ENCODE results near the gene XYLT1. TPM values are rescaled to one million over a fixed set of nuclear protein-coding genes. Genes with fewer than 3 reads are reported as not detected.

Gene XYLT1
- total RNA-seq, 1 donor from 2014 or later = 14.7 TPM

- Mint-ChIP-seq H3K36me3 (ENCODE audit: low read depth) (peaks cover 7% of the 10 kb centered on the region), H3K4me3 (no peak overlapping the region), H3K4me1 (no peaks in the 10 kb centered on the region), H3K27ac (no peak overlapping the region), H3K27me3 (no peaks in the 10 kb centered on the region), H3K9me3 (no peaks in the 10 kb centered on the region)
- intact Hi-C loops (cut with micrococcal nuclease) = no loop called here
- DNase-seq = no peak
These were observed 315.3 kb downstream of the XYLT1 start for GRCh38 chr16:17155485-17155884.

DNA sequence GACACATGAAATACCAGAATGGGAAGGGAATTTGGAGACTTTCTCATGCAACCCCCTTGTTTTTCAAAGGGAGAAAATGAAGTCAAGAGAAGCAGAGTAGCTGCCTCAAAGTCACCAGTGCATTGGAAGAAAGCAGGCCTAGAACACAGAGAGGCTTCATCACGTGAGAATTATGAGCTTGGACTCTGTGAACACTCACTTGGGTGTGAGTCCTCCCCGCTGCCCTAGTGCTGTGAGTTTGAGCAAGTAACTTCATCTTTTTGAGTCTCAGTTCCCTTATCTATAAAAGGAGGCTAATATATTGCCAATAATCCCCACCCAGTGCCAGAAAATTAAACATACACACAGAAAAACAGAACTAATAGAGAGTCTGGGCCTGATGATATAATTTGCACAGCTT lies 315.8 kb downstream of the XYLT1 start:
- intact Hi-C loops (cut with micrococcal nuclease) = no loop called here

GRCh38 chr16:17152311-17152710 lies 318.4 kb downstream of the XYLT1 start:
- DNase-seq = no peak
- intact Hi-C loops (cut with micrococcal nuclease) = no loop called here
- Mint-ChIP-seq H3K36me3 (ENCODE audit: low read depth) (no peaks in the 10 kb centered on the region), H3K27ac (no peak overlapping the region), H3K4me3 (no peak overlapping the region), H3K9me3 (no peaks in the 10 kb centered on the region), H3K4me1 (no peaks in the 10 kb centered on the region), H3K27me3 (no peaks in the 10 kb centered on the region)

More for the DNA sequence above, 315.8 kb downstream of the XYLT1 start:
- no peak for DNase-seq
- no peaks in the 10 kb centered on the region for H3K27me3 Mint-ChIP-seq
- H3K4me1 Mint-ChIP-seq = no peaks in the 10 kb centered on the region
- H3K4me3 Mint-ChIP-seq = no peak overlapping the region
- no peak overlapping the region for H3K27ac Mint-ChIP-seq
- H3K9me3 Mint-ChIP-seq = no peaks in the 10 kb centered on the region
- peaks cover 5% of the 10 kb centered on the region for H3K36me3 Mint-ChIP-seq (ENCODE audit: low read depth)

GRCh38 chr16:17151335-17151734 lies 319.4 kb downstream of the XYLT1 start:
- H3K27me3 Mint-ChIP-seq = no peaks in the 10 kb centered on the region
- no peaks in the 10 kb centered on the region for H3K36me3 Mint-ChIP-seq (ENCODE audit: low read depth)
- DNase-seq = no peak
- H3K4me3 Mint-ChIP-seq = no peak overlapping the region
- no peaks in the 10 kb centered on the region for H3K9me3 Mint-ChIP-seq
- H3K4me1 Mint-ChIP-seq = no peaks in the 10 kb centered on the region
- H3K27ac Mint-ChIP-seq = no peak overlapping the region
- intact Hi-C loops (cut with micrococcal nuclease) = no loop called here

DNA sequence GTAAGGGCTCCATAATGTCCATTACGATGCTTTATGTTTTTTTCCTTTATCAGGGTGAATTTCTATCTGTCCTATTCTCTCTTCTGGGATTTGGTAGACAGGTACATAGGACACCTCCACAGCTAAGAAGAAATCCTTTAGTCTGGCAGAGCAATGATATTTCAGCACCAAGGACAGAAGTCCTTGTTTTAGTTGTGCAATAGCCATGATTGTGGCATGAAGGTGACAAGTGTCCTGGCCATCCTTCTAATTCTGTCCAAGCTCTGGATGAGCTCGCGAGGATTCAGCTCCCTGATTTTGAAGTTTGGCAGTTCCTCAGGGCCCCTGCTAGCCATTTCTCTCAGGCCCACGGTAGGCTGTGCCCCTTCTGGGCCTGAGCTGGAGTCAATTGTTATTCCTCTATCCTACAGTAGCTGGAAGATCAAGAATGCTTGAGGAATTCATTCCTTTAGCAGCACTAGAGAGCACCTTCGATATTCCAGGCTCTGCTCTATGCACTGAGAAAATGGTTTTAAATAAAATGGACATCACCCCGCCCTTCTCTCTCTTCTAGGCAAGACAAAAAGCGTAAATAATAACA lies 320.8 kb downstream of the XYLT1 start:
- H3K4me3 Mint-ChIP-seq = no peak overlapping the region
- no peaks in the 10 kb centered on the region for H3K27me3 Mint-ChIP-seq
- H3K27ac Mint-ChIP-seq = no peak overlapping the region
- H3K4me1 Mint-ChIP-seq = no peaks in the 10 kb centered on the region
- H3K36me3 Mint-ChIP-seq (ENCODE audit: low read depth) = peaks cover 3% of the 10 kb centered on the region
- no peaks in the 10 kb centered on the region for H3K9me3 Mint-ChIP-seq
- no peak for DNase-seq
- intact Hi-C loops (cut with micrococcal nuclease) = no loop called here

GRCh38 chr16:17147942-17148341 lies 322.8 kb downstream of the XYLT1 start:
- Mint-ChIP-seq H3K9me3 (no peaks in the 10 kb centered on the region), H3K27me3 (no peaks in the 10 kb centered on the region), H3K36me3 (ENCODE audit: low read depth) (peaks cover 3% of the 10 kb centered on the region), H3K4me3 (no peak overlapping the region), H3K4me1 (no peaks in the 10 kb centered on the region), H3K27ac (no peak overlapping the region)
- DNase-seq = no peak
- intact Hi-C loops (cut with micrococcal nuclease) = no loop called here

GRCh38 chr16:17145029-17145428 lies 325.7 kb downstream of the XYLT1 start:
- DNase-seq = no peak
- H3K27me3 Mint-ChIP-seq = no peaks in the 10 kb centered on the region
- no peaks in the 10 kb centered on the region for H3K9me3 Mint-ChIP-seq
- intact Hi-C loops (cut with micrococcal nuclease) = no loop called here
- H3K4me3 Mint-ChIP-seq = no peak overlapping the region
- no peak overlapping the region for H3K27ac Mint-ChIP-seq
- H3K36me3 Mint-ChIP-seq (ENCODE audit: low read depth) = peaks cover 9% of the 10 kb centered on the region
- H3K4me1 Mint-ChIP-seq = no peaks in the 10 kb centered on the region

GRCh38 chr16:17144431-17144830 lies 326.3 kb downstream of the XYLT1 start:
- no peak overlapping the region for H3K4me3 Mint-ChIP-seq
- no peaks in the 10 kb centered on the region for H3K27me3 Mint-ChIP-seq
- intact Hi-C loops (cut with micrococcal nuclease) = no loop called here
- H3K4me1 Mint-ChIP-seq = no peaks in the 10 kb centered on the region
- no peak for DNase-seq
- peaks cover 13% of the 10 kb centered on the region for H3K36me3 Mint-ChIP-seq (ENCODE audit: low read depth)
- no peaks in the 10 kb centered on the region for H3K9me3 Mint-ChIP-seq
- H3K27ac Mint-ChIP-seq = no peak overlapping the region

DNA sequence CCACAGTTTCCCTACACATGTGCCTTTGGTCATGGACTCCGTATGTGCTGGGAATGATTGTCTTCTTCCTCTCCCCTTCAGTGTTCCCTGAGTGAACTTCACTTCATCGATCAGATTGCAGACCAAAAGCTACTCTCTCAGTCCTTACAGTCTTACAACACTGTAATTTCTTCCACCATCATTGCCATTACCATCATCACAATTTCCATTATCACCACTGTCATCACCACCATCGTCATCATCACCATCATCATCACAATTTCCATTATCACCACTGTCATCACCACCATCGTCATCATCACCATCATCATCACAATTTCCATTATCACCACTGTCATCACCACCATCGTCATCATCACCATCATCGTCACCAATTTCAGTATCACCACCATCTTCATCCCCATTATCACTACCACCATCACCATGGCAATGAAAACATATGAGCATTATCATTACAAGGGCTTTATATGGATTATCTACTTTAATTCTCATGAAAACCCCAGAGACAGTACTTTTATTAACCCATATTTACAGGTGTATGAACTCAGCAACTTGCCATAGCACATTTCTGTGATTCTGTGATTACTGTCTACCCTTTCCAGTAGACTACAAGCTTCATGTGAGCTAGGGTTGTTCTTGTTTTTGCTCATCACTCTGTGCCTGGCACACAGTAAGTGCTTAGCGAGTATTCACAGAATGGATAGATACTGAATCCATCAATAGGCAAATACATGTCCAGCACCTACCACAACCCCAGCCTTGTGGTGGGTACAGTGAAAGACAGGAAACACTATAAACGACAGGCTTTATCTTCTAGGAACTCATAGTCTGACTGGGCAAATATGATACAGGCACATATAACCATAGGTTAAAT lies 327.0 kb downstream of the XYLT1 start:
- peaks cover 18% of the 10 kb centered on the region for H3K36me3 Mint-ChIP-seq (ENCODE audit: low read depth)
- no peaks in the 10 kb centered on the region for H3K4me1 Mint-ChIP-seq
- intact Hi-C loops (cut with micrococcal nuclease) = no loop called here
- H3K27me3 Mint-ChIP-seq = no peaks in the 10 kb centered on the region
- H3K27ac Mint-ChIP-seq = no peak overlapping the region
- H3K9me3 Mint-ChIP-seq = no peaks in the 10 kb centered on the region
- no peak overlapping the region for H3K4me3 Mint-ChIP-seq
- no peak for DNase-seq

- peaks cover 49% of the 10 kb centered on the region for H3K36me3 Mint-ChIP-seq (ENCODE audit: low read depth)
- no peak overlapping the region for H3K4me3 Mint-ChIP-seq
- H3K27me3 Mint-ChIP-seq = no peaks in the 10 kb centered on the region
- no peaks in the 10 kb centered on the region for H3K9me3 Mint-ChIP-seq
- intact Hi-C loops (cut with micrococcal nuclease) = no loop called here
- DNase-seq = no peak
- H3K27ac Mint-ChIP-seq = no peak overlapping the region
- no peaks in the 10 kb centered on the region for H3K4me1 Mint-ChIP-seq
These were observed 332.0 kb downstream of the XYLT1 start for GRCh38 chr16:17138801-17139200.

DNA sequence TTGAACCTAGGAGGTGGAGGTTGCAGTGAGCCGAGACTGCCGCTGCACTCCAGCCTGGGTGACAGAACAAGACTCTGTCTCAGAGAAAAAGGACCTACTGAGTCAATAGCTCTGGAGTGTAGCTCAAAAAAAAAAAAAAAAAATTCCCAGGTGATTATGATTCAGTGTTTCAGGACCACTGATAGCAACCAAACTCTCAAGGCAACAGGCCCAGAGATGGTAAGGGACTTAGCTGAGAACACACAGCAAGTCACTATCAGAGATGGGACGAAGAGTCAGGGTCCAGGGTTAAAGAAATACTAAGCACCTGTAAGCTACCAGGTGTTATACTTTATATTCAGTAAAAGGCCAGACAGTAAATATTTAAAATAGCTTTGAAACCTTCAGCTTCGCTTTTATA lies 335.3 kb downstream of the XYLT1 start:
- no peak overlapping the region for H3K27ac Mint-ChIP-seq
- peaks cover 6% of the 10 kb centered on the region for H3K4me1 Mint-ChIP-seq
- no peak for DNase-seq
- H3K9me3 Mint-ChIP-seq = no peaks in the 10 kb centered on the region
- H3K4me3 Mint-ChIP-seq = no peak overlapping the region
- peaks cover 65% of the 10 kb centered on the region for H3K36me3 Mint-ChIP-seq (ENCODE audit: low read depth)
- H3K27me3 Mint-ChIP-seq = no peaks in the 10 kb centered on the region
- intact Hi-C loops (cut with micrococcal nuclease) = no loop called here

DNA sequence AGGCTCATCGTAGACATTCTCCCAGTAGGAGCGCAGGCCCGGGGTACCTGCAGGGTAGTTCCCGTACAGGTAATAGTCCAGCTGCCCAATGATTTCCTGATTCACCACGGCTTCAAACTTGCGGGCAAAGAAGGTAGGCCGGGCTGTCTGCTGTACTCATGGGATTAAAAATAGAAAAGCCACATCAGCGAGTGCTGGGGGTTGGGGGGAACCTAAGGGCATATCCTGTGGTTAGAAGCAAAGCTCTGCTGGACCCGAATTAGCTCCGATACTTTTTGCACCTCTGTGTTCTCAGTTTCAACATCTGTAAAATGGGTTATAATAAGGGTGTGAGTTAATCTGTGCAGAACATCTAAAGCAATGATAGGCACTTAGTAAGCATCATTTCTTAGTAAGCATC lies 336.2 kb downstream of the XYLT1 start:
- Mint-ChIP-seq H3K4me3 (no peak overlapping the region), H3K27ac (no peak overlapping the region), H3K36me3 (ENCODE audit: low read depth) (peaks cover 68% of the 10 kb centered on the region), H3K9me3 (no peaks in the 10 kb centered on the region), H3K4me1 (peaks cover 6% of the 10 kb centered on the region), H3K27me3 (no peaks in the 10 kb centered on the region)
- intact Hi-C loops (cut with micrococcal nuclease) = no loop called here
- DNase-seq = no peak

GRCh38 chr16:17133851-17134250 lies 336.9 kb downstream of the XYLT1 start:
- H3K9me3 Mint-ChIP-seq = no peaks in the 10 kb centered on the region
- H3K4me1 Mint-ChIP-seq = peaks cover 6% of the 10 kb centered on the region
- DNase-seq = no peak
- H3K36me3 Mint-ChIP-seq (ENCODE audit: low read depth) = peaks cover 64% of the 10 kb centered on the region
- intact Hi-C loops (cut with micrococcal nuclease) = no loop called here
- H3K4me3 Mint-ChIP-seq = no peak overlapping the region
- H3K27ac Mint-ChIP-seq = no peak overlapping the region
- H3K27me3 Mint-ChIP-seq = no peaks in the 10 kb centered on the region

- H3K36me3 Mint-ChIP-seq (ENCODE audit: low read depth) = peaks cover 67% of the 10 kb centered on the region
These were observed 339.4 kb downstream of the XYLT1 start for GRCh38 chr16:17131351-17131750.

More at GRCh38 chr16:17131351-17131750, 339.4 kb downstream of the XYLT1 start:
- H3K4me3 Mint-ChIP-seq = no peak overlapping the region
- H3K27me3 Mint-ChIP-seq = no peaks in the 10 kb centered on the region
- peaks cover 4% of the 10 kb centered on the region for H3K9me3 Mint-ChIP-seq
- peaks cover 6% of the 10 kb centered on the region for H3K4me1 Mint-ChIP-seq
- intact Hi-C loops (cut with micrococcal nuclease) = no loop called here
- no peak overlapping the region for H3K27ac Mint-ChIP-seq
- no peak for DNase-seq
